GM19468 (cell line): ENCODE results near the gene HOXA13.

Source experiments
- ATAC-seq: cut with Tn5 transposase; IDR thresholded peaks from one replicate; pipeline ENCODE4 v1.9.1; 2021; ENCODE audit warnings: mild to moderate bottlenecking, moderate library complexity, moderate number of reproducible peaks; ENCODE audit not compliant: unreplicated experiment; ENCODE audit errors: extremely low read depth

HOXA13 gene

GRCh38 chr7:27194686-27195379 lies 5.1 kb downstream of the HOXA13 start:
- ATAC-seq = no peak

GRCh38 chr7:27194002-27194352 lies 5.9 kb downstream of the HOXA13 start:
- ATAC-seq = no peak

- no peak for ATAC-seq
Measured at GRCh38 chr7:27193335-27194001, 6.4 kb downstream of the HOXA13 start.

- ATAC-seq = no peak
Measured at GRCh38 chr7:27192546-27193334, 7.2 kb downstream of the HOXA13 start.

- no peak for ATAC-seq
Measured at GRCh38 chr7:27191833-27192545, 7.9 kb downstream of the HOXA13 start.

- no peak for ATAC-seq
Measured at GRCh38 chr7:27191161-27191731, 8.6 kb downstream of the HOXA13 start.

- no peak for ATAC-seq
Measured at GRCh38 chr7:27189997-27190748, 9.7 kb downstream of the HOXA13 start.

- no peak for ATAC-seq
Measured at GRCh38 chr7:27189295-27189996, 10.4 kb downstream of the HOXA13 start.

- no peak for ATAC-seq
Measured at GRCh38 chr7:27188386-27189294, 11.3 kb downstream of the HOXA13 start.

- ATAC-seq = no peak
Measured at GRCh38 chr7:27187475-27188385, 12.2 kb downstream of the HOXA13 start.

- ATAC-seq = no peak
Measured at GRCh38 chr7:27186668-27187474, 13.0 kb downstream of the HOXA13 start.

- no peak for ATAC-seq
Measured at GRCh38 chr7:27185854-27186667, 13.8 kb downstream of the HOXA13 start.

- no peak for ATAC-seq
Measured at GRCh38 chr7:27185013-27185853, 14.7 kb downstream of the HOXA13 start, which contains the start of gene HOXA11. Gene HOXA11 (minus strand): TSS chr7:27185232. CDS start chr7:27185144, 88 bp downstream.

- ATAC-seq = no peak
Measured at GRCh38 chr7:27184337-27185012, 15.4 kb downstream of the HOXA13 start.
